ENCODE data around the gene RAD51B.

The RAD51B gene

DNA sequence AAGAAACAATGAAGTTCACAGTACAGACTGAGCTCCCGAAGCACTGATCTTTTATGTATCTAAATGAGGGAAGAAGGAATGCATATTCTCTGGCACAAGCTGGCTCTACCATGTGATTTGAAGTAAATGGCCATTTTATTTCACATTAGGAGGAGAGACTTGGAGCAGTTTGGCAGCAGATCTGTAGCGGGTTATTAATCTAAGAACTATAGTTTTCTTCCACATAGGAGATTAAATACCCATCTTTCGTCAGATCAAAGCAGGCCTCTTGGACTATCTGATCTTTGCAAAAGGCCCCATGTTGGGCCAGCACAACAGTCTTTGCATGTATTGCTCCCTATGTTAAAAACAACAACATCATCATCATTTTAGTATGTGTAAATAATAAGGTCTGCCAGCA is 495.5 kb downstream of the RAD51B start:
- DNase-seq = no peak

DNA sequence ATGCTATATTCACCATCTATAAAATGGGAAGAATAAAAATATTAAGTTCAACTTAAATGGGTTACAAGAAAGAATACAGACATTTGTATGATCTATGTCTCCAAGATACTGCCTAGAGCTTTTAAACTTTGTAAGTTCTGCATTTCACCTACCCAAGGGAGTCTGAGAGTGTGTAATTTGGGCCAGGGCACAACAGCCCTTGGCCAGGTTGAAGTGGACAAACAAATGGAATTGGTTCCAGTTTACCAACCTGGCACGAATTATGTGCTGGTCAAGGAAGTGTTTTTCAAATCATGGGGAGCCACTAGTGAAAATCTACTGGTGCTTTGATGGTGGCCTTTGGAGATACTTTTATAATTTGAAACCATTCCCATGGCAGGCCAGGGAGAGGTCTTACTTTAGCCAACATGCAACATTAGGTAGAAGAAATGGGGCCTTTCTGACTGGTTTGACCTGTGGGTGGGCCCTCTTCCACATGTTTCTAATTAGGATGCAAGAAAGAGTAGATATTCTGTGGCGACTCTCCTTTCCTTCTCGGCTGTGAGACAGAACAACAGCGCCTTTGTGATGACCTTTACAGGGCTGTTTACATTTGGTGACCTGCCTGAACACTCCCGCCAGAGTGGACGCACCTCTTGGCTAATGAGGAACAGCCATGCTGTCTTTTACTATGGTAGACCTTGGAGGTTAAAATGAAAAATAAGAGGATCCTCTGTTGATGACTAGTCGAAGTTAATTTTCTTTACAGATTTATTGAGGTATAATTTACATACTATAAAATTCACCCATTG is 496.7 kb downstream of the RAD51B start:
- no peak for DNase-seq

DNA sequence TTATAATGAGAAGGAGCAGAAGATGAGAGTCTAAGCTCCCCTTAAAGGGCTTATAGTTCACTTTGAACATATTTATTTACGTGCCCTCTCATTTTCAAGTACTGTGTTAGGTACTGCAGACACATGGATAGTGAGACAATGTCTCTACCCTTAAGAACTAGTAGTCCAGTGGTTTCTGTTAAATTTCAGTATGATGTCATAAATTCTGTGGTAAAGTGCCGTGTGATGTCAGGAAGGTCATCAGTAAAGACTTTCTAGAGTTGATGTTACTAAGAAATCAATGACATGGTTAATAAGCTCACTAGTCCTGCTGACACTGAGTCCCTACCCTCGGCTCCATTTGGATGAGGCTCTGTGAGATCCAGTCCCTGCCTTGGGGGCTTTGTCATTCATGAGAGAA is 497.7 kb downstream of the RAD51B start:
- DNase-seq = no peak

DNA sequence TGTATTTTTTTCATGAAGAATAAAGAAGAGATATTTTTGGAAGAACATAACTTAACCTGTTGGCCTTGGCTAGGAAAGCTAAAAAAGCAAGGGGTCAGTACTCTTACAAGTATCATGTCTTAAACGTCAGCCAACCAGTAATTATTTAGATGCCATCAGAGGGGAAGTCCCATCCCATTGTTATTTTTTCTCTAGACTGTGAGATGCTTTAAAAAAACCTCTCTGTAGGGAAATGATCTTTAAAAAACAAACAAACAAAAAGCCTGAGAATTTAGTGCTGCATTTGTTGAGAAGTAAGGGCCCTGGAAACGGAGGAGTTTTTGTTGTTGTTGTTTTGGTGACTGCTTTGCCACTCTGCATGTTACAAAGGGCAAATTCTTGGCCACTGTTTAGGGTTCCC is 499.2 kb downstream of the RAD51B start:
- DNase-seq = no peak

DNA sequence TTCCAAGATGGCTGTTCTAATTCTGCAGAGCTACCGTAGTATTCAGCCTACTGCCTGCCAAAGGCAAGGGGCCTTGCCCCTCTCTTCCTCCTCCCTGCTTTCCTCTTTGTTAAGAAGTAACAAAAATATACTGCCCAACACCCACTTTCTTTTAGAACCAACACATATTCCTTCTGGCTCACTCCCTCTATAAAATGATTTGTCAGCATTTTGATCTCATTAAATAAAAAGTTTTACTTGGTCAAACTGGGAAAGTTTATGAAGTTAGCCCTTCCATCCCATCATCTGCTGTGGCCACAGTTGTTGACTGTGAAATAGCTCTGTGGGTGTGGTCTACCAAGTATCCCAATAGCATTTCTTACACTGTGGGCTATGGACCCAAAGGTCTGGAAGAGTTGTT is 500.9 kb downstream of the RAD51B start:
- no peak for DNase-seq

- DNase-seq = no peak
These were observed 503.5 kb downstream of the RAD51B start for GRCh38 chr14:68322940-68323620.

GRCh38 chr14:68325267-68325807 is 505.8 kb downstream of the RAD51B start:
- no peak for DNase-seq

DNA sequence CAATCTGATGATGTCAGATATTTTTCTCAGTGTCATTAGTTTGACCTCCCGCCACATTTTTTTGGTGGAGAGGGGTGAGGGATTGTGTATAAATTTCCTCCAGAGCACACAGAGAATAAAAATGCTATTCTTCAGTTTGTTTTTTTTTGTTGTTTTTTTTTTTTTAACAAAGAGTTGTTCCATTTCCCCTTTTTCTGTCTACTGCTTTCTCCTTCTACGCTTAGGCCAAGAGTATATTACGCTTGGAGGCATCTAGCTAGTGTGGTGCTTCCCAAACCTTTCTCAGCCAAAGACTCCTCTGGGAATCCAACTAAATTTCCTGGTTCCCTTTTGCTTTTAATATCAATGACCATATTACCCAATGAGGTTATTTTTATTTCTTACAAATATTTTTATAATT is 507.7 kb downstream of the RAD51B start:
- DNase-seq = no peak

GRCh38 chr14:68328509-68328908 is 508.9 kb downstream of the RAD51B start:
- DNase-seq = no peak

DNA sequence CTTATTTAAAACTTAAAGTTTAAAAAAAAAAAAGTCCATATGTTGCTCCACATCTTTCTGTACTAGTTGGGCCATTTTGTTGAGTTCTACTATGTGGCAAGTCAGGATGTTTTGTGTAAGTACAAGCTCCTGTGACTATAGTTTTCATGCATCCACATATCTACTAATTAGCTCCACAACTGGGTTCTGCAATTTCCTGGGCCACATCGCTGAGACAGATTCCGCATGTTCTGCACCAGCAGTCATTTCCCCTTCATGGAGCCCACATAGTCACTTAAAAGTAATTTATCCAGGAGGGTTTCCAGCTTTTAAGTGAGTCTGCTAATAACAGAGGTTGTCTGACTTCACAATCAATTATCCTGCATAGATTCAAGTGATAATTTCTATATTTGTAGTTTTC is 511.8 kb downstream of the RAD51B start:
- DNase-seq = no peak

DNA sequence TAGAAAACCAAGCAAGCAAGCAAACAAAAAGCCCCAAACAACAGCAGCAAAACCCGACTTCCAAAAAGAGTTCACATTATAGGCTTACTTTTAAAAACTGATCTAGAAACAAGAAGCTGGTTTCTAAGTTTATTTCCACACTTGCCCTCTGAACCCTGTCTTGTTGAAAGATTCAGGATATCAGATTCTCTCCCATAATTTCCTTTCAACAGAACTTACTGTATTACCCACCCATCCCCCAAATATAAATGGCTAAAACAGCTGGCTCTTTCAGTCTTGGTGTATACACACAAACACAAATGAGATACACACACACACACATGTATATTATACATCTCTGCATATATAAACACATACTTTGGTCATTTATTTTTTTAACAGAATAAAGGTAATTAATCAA is 512.4 kb downstream of the RAD51B start:
- no peak for DNase-seq

- no peak for DNase-seq
These were observed 513.7 kb downstream of the RAD51B start for GRCh38 chr14:68333262-68333661.

DNA sequence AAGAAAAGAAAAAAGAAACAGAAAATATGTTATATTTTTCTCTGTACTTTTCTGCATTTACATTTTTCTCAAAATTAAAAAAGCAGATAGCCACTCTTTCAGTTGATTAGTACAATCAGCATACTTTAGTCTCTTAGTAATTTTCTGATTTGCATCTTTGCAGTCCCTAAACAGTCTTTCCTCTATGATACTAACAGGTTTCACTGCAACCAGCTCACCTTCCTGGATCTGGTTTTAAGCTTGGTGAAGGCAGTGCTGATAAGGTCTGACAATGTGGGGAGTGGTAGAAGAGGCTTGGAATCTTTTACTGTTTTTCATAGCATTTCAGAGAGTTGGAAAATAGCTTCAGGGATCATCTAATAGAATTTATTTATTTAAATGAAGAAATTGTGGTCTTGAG is 515.7 kb downstream of the RAD51B start:
- DNase-seq = no peak

GRCh38 chr14:68336165-68336564 is 516.6 kb downstream of the RAD51B start:
- DNase-seq = no peak

DNA sequence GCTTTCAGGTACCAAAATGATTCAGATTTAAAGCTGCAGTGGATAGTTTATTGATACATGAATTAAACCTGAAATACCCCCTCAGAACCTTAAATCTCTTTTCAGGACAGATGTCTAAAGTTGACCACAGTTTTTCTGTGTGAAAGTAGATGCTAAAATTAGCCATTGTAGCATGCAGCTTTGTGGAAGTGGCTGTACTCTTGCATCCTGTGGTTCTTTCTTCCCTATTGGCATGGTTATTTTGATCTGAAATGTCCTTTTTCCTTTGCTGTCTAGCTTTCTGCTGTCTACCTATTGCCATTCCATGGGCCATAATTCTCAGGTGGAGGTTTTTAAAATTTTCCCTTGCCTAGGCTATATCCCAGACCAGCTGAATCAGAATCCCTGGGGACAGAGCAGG is 517.7 kb downstream of the RAD51B start:
- DNase-seq = no peak

GRCh38 chr14:68340262-68340661 is 520.7 kb downstream of the RAD51B start:
- no peak for DNase-seq

GRCh38 chr14:68341411-68342212 is 522.0 kb downstream of the RAD51B start:
- DNase-seq = no peak

GRCh38 chr14:68342216-68342763 is 522.7 kb downstream of the RAD51B start:
- DNase-seq = no peak

GRCh38 chr14:68343534-68344118 is 524.0 kb downstream of the RAD51B start:
- DNase-seq = no peak

DNA sequence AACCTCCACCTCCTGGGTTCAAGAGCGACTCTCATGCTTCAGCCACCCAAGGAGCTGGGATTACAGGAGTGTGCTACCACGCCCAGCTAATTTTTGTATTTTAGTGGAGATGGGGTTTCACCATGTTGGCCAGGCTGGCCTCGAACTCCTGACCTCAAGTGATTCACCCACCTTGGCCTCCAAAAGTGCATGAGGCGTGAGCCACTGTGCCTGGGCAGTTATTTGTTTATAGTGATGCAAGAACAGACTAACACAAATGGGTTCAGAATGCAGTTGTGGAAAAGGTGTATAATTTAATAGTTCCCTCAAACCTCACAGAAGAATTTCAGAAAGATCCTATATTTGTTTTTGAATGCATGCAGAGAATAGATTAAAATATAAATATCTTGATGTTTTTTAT is 526.2 kb downstream of the RAD51B start:
- DNase-seq = no peak

DNA sequence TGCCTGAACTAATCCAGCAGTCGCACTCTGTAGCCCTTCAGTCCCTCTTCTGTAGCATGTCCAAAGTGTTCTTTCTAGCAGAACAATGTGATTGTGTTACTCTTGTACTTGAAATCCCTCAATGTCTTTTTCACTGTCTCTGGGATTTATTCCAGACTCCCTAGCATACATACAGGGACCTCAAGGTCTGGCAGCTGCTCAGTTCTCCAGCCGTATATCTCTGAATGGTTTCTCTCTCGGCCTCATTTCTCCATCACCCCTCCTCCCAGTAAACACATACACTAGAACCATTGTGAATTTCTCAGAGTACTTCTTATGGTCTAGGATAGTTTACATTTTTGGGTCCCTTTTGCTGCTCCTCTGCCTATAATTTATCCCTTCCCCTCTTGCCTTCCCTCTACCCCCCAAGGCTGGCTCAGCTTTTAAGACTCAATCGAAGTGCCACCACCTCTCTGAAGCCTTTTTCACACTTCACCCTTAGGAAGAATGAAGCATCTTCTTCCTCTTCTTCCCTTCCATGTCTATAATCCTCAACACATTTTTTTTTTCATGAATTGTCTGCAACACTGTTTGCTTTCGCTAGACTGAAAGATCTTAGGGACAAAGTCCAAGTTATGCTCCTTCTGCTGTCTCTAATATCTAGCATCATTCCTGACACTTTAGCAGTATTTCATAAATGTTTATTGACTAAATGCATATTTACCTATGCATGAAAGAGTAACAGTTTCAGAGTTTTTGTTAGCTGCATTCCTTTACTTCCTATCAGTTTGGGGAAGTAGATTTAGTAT is 527.2 kb downstream of the RAD51B start:
- no peak for DNase-seq
